CD4-positive, alpha-beta T cell treated with Interleukin-17A for 4 hours (primary cell): ENCODE results near the gene LRRC18.

ENCODE experiments used
- DNase-seq: peaks from one replicate; pipeline ENCODE4 v3.0.0-alpha.2; 2020; ENCODE audit warnings: mixed read lengths

LRRC18 gene

GRCh38 chr10:48872234-48872633 is 67.4 kb downstream of the LRRC18 start:
- DNase-seq, result no peak
